Occipital lobe (tissue), 2 donors: Measurements from ENCODE around the gene DHRS7. TPM values are rescaled to one million over a fixed set of nuclear protein-coding genes. Genes with fewer than 3 reads are reported as not detected.
"Not testable (repeated sequence)": the region's sequence is repeated elsewhere in the genome, so short reads cannot be mapped to it uniquely, and the experiment has no call there.

Experiments
- DNase-seq: peaks from one replicate; lab custom pipeline; 2025; lab: John Stamatoyannopoulos, UW
- total RNA-seq: library from RNA; depleted of rRNA; stranded (reverse); fragments of >200 nt; gene quantifications from one replicate; pipeline ENCODE4 v1.2.3, GENCODE V29; 2014

The DHRS7 gene
- total RNA-seq, 1 donor from 2014 or later, result 47.4 TPM

DNA sequence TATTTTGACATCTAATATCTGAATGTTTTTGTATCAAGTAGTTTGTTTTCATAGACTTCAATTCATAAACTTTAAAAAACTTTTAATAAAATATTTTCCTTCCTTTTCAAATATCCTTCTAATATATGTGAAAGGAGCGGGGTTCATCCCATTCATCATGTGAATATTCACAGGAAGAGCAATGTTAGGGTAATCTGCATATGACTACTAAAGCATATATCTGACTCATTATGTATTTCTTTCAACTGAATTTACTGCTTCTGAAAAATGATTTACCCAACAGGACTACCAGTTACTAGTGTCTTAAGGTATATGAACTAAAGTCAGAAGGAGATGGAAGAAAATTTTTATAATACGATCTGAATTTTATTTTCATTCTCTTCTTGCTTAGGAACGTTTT, 30.5 kb downstream of the DHRS7 start:
- DNase-seq, result no peak

DNA sequence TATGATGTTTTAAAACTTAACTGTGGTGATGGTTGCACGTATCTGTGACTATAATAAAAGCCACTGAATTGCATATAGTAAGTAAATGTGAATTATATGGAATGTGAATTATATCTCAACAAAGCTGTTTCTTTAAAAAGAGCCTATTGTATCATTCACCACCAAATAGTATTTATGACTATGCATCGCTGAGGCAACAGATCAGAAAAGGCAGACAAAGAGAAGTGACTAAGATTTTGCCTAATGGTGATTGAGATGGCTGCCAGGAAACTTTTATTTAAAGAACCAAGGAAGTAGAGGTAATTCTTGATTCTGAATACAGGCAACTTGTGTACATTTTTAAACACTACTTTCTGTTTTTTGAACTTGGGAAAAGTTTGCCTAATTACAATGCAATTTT, 31.7 kb downstream of the DHRS7 start:
- DNase-seq, result no peak

DNA sequence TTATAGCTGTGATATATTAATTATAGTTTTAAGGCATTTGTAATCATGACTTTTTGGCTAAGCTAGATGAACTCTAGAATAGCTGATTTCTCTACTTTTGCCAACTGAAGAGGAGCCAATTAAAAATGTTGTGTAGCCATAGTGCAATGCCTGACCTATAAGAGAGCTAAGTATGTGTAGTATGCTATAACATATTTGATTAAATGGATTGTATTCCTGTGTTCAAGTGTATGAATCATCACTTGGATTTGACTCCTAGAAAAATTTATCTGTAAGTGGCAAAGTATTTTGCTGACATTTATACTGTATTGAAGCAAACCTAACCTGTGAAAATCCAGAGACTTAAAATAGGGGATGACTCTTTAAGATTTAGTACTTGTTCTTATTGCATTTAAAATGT, 39.3 kb downstream of the DHRS7 start:
- DNase-seq, result no peak

DNA sequence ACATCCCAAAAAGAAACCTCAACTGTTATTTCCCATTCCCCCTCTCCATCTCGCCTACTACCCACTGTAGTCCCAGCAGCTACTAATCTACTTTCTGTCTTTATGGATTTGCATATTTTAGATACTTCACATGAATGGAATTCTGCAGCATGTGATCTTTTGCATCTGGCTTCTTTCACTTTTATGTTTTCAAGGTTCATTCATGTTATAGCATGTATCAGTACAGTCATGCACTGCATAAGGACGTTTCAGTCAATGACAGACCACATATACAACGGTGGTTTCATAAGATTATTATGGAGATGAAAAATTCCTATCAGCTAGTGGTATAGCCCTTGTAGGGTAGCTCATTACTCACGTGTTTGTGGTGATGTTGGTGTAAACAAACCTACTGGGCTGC, 49.0 kb downstream of the DHRS7 start:
- DNase-seq, result no peak

DNA sequence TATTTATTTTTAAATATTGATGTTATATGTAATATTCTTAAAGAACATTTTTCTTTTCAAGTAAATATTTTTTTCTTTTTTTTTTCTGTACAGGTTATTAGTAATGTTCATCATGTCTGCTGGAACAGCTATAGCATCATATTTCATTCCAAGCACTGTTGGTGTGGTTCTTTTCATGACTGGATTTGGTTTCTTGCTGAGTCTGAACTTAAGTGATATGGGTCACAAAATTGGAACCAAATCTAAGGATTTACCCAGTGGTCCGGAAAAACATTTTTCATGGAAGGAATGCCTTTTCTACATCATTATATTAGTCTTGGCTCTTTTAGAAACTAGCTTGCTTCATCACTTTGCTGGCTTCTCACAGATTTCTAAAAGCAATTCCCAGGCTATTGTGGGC, 50.3 kb downstream of the DHRS7 start:
- no peak for DNase-seq

DNA sequence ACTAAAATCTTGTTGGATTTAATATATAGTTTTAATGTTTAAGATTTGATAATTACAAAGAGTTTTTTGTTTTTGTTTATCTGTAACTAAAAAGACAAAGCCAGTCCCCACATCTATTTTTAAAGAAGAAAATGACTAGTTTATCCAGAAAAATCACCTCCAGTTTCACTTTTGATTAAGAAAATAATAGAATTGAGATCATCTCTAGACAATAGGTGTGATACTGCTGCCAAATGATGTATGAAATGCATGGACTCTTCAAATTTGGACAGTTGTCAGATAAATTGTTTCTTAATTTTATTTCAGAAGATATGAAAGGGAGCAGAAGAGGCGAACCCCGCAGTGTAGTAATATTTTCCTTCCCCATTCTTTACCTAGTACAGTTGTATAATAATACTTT, 53.5 kb downstream of the DHRS7 start:
- DNase-seq, result no peak

DNA sequence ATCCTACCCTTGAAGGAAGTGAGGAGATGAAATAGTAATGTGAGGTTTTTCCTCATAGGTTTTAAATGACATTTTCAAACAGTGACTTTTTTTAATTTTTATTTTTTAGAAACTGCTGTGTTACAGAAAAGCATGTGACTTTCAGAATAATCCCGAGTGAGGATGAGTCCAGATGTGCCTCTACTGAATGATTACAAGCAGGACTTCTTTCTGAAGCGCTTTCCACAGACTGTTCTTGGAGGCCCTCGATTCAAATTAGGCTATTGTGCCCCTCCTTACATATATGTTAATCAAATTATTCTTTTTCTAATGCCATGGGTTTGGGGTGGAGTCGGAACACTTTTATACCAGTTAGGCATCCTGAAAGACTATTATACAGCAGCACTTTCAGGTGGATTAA, 57.7 kb downstream of the DHRS7 start:
- DNase-seq, result no peak

DNA sequence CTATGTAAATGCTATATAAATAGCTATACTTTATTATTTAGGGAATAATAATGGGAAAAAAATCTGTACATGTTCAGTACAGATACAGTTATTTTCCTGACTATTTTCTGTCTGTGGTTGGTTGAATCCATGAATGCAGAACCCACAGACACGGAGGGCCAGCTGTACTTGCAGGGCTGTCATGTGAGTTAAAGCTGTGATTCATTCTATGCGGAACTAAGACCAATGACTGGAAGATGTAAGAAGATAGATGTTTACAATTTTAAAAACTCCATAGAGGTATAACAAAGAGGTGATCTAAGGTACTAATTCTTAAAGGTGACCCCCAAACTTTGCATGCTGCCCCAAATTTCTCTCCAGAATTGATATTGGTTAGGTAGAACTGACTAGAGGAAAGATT, 58.9 kb downstream of the DHRS7 start:
- DNase-seq, result peak; percentile 39

DNA sequence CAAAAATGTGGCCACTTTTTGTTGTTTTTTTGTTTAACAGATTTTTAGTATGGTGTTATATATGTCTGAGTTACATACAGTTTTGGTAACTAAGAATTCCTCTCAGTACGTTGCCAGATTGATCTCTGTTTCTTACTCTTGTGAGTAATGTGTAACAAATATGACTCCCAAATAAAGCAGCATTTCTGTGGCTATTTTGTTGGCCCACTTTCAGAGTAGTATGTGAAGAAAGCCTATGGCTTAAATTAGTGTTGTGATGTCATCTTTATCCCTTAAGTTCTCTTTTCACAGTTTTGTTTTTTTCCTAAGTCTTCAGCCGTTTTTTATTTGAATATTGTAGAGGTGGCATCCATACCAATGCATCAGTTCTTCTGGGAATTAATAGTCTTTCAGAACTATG, 62.8 kb downstream of the DHRS7 start:
- DNase-seq, result no peak

DNA sequence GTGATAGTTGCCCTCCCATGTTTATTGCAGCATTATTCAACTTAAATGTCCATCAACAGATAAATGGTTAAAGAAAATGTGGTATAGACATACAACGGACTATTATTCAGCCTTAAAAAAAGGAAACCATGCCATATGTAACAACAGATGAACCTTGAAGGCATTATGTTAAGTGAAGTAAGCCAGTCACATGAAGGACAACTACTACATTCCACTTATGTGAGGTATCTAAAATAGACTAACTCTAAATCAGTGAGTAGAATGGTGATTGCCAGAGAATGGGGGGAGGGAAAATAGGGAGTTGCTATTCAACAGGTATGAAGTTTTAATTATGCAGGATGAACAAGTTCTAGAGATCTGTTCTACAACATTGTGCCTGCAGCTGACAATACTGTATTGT, 63.4 kb downstream of the DHRS7 start:
- no peak for DNase-seq

DNA sequence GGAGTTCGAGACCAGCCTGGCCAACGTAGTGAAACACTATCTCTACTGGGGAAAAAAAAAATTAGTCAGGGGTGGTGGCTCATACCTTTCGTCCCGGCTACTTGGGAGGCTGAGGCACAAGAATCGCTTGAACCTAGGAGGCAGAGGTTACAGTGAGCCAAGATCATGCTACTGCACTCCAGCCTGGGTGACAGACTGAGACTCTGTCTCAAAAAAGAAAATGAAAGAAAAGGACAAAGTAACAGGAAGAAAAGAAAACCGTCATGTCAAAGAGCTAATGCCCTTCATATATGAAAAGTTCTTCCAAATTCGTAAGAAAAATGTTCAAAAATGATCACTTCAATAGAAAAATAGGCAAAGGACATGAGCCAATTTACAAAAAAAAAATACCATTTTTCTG, 65.3 kb downstream of the DHRS7 start:
- DNase-seq, result not testable (repeated sequence)

DNA sequence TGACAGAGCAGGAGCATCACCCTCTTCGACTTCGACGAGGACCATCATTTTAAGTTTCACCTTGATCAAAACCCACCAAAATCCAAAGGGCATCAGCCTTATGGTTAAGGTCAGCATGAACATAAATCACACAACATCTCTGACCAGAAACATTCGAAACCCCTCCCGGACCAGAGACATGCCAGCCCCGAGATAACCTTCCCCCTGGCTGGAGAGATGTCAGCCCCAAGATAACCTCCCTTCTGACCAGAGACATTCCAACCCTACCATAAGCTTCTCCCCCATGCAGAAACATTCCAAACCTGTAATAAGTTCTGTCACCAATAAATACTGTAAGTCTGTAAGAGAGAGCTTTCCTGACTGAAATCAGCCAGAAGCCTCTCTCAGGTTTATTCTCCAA, 67.2 kb downstream of the DHRS7 start:
- no peak for DNase-seq

DNA sequence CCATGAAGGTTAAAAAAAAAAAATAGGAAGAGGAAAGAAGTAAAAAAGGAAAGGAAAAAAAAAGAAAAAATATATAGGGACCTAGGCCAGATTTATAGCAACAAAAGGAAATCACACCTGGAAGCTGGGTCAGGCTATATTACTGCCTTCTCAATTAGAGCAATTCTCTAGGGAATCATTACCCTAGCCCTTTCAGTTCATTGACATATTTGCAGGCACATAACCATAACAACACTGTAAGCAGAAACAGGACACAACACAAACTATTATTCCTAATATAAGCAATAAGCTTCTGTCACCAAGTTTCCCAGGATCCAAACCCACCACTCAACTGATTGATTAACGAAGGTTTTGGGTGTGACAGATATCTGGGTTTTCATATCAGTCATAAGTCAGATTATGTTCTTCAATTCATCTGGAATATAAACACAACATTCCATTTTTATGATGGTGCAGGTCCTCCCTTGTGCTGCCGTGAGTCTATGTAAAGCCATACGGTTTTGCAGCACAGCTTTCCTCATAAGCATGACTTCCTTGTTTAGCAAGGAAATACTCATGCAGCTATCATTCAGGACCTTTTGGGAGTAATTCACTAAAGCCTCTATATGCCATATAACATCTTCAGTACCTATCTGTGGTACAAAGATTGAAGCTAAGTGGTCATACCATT, 69.3 kb downstream of the DHRS7 start:
- no peak for DNase-seq

DNA sequence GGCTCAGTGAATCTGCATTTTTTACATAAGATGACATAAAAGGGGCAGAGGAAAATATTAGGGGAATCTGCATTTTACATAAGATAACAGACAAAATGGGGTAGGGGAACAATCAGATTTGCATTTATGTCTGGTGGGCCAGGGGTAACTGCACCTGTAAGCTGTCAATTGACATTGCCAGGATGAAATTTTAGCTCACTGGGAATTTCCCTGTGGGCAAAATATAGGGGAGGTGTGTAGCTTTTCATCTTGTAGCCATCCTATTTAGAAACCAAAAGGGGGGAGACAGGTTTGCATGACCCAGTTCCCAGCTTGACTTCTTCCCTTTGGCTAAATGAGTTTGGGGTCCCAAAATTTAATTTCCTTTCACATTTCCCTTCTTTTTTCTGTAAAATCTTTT, 70.0 kb downstream of the DHRS7 start:
- DNase-seq, result no peak

DNA sequence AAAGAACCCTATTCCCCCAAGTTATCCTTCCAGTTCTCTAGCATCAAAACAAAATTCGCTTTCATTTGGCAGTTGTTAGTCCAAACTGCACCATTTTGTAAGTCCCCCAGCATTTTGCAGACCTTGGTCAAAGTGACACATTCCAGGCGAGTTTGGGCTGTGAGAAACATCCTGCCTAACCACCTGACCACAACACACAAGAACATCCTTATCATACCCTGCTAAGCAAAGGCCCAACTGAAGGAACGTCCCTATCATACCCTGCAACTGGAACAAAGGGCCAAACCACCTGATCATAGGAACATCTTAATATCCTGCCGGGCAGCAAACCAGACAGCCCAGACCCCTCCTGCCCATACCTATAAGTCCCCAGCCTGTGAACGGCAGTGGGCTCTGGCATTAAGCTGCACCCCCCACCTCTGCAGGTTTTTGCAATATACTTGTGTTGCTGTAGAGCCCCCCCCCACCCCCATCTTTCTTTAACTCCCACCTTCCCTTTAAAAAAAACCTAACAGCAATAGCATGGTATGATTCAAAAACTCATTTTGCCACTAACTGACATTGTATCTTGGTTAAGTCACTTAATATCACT, 70.8 kb downstream of the DHRS7 start:
- DNase-seq, result no peak

Other genes with a start within 250 kb of the DHRS7 start
- gene LRRC9, start 245.3 kb downstream of the DHRS7 start, total RNA-seq, result 2.3 TPM
- 133 TPM for gene PCNX4, start 73.5 kb downstream of the DHRS7 start, total RNA-seq
- 90.0 TPM for gene PPM1A, start 83.8 kb upstream of the DHRS7 start, total RNA-seq